Activated T-helper 17 cell treated with anti-CD3 and anti-CD28 coated beads, Interleukin-2, amount 50 U/mL, for 72 hours (primary cell): ENCODE measurements around the gene GPR17. TPM values are rescaled to one million over a fixed set of nuclear protein-coding genes. Genes with fewer than 3 reads are reported as not detected.

Experiments
- ATAC-seq: fragments of 150-1000 bp; cut with Tn5 transposase; replicated peaks from 2 replicates; pipeline ENCODE4 v1.10.0; 2021; ENCODE audit warnings: mild to moderate bottlenecking, moderate library complexity
- H3K27ac Mint-ChIP-seq: one replicate; pipeline ENCODE4 v1.8.0; 2022; ENCODE audit warnings: mixed read lengths
- H3K27me3 Mint-ChIP-seq: one replicate; pipeline ENCODE4 v1.8.0; 2022; ENCODE audit warnings: mixed read lengths
- H3K36me3 Mint-ChIP-seq: one replicate; pipeline ENCODE4 v1.8.0; 2022; ENCODE audit warnings: low read depth, mild to moderate bottlenecking, mixed read lengths
- H3K4me1 Mint-ChIP-seq: one replicate; pipeline ENCODE4 v1.8.0; 2022; ENCODE audit warnings: mixed read lengths
- H3K4me3 Mint-ChIP-seq: one replicate; pipeline ENCODE4 v1.8.0; 2022; ENCODE audit warnings: mild to moderate bottlenecking, mixed read lengths
- H3K9me3 Mint-ChIP-seq: one replicate; pipeline ENCODE4 v1.8.0; 2022; ENCODE audit warnings: mixed read lengths
- total RNA-seq, 2 donors: library from RNA; stranded (reverse); gene quantifications; one replicate each; pipeline ENCODE4 v1.2.3, GENCODE V29; 2022

GPR17 gene
- total RNA-seq, 2 donors from 2014 or later, result not detected

DNA sequence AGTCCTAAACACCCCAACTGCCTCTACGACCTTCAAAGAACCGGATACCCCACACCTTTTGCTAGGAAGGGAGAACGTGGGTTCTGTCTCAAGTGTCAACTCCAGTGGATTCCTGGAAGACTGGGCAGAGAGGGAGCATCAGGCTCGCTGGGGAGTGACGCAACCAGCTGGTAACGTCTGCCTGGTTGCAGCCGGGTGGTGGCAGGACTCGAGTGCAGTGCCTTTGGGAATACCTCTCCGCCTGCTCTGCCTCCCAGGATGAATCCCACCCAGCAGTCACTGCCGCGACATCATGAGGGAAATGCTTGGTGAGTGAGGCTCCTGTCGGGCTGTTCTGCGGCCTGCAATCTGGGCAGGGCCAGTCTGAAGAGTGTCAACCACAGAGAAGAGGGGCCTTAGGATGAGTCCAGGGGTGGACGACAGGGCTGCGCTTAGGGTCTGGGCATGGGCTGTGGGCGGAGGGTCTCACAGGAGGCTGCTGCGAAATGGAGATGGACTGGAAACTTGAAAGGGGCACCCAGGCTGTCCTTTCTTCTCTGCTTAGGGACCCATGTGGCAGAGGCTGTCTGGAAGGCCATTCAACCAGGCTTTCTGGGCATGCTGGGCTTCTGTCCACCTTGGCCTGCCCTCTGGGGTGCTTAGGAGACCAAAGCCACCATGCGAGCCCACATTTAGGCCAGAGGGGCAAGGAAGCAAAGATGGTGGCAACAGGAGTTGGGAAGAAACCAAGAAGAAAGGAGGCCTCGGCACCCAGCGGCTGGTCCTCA lies 12.9 kb downstream of the GPR17 start:
- Mint-ChIP-seq H3K9me3 (no peaks in the 10 kb centered on the region), H3K36me3 (no peaks in the 10 kb centered on the region), H3K27me3 (peaks cover 21% of the 10 kb centered on the region), H3K4me1 (no peaks in the 10 kb centered on the region), H3K27ac (no peak overlapping the region), H3K4me3 (no peak overlapping the region)
- ATAC-seq, result no peak

GRCh38 chr2:127659408-127660290 lies 13.7 kb downstream of the GPR17 start:
- peaks cover 22% of the 10 kb centered on the region for H3K27me3 Mint-ChIP-seq
- no peaks in the 10 kb centered on the region for H3K9me3 Mint-ChIP-seq
- no peak overlapping the region for H3K4me3 Mint-ChIP-seq
- H3K27ac Mint-ChIP-seq, result no peak overlapping the region
- no peak for ATAC-seq
- H3K4me1 Mint-ChIP-seq, result no peaks in the 10 kb centered on the region
- no peaks in the 10 kb centered on the region for H3K36me3 Mint-ChIP-seq

DNA sequence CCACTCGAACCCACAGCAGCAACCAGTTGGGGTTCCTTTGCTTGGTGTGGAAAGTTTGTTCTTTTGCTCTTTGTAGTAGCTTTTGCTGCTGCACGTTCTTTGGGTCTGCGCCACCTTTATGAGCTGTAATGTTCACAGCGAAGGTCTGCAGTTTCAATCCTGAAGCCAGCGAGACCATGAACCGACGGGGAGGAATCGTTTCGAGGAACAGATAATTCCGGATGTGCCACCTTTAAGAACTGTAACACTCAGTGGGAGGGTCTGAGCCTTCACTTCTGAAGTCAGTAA lies 14.3 kb downstream of the GPR17 start:
- H3K27me3 Mint-ChIP-seq, result peaks cover 27% of the 10 kb centered on the region
- H3K36me3 Mint-ChIP-seq, result no peaks in the 10 kb centered on the region
- no peaks in the 10 kb centered on the region for H3K9me3 Mint-ChIP-seq
- H3K27ac Mint-ChIP-seq, result no peak overlapping the region
- no peak overlapping the region for H3K4me3 Mint-ChIP-seq
- no peaks in the 10 kb centered on the region for H3K4me1 Mint-ChIP-seq
- ATAC-seq, result no peak

GRCh38 chr2:127661072-127661649 lies 15.2 kb downstream of the GPR17 start:
- Mint-ChIP-seq H3K4me3 (no peak overlapping the region), H3K9me3 (no peaks in the 10 kb centered on the region)

GRCh38 chr2:127661949-127662510 lies 16.1 kb downstream of the GPR17 start:
- Mint-ChIP-seq H3K4me1 (no peaks in the 10 kb centered on the region), H3K4me3 (no peak overlapping the region), H3K9me3 (no peaks in the 10 kb centered on the region), H3K27ac (no peak overlapping the region), H3K27me3 (peaks cover 39% of the 10 kb centered on the region), H3K36me3 (no peaks in the 10 kb centered on the region)
- no peak for ATAC-seq

More at GRCh38 chr2:127661072-127661649, 15.2 kb downstream of the GPR17 start:
- Mint-ChIP-seq H3K4me1 (no peaks in the 10 kb centered on the region), H3K36me3 (no peaks in the 10 kb centered on the region), H3K27ac (no peak overlapping the region), H3K27me3 (peaks cover 32% of the 10 kb centered on the region)
- no peak for ATAC-seq

DNA sequence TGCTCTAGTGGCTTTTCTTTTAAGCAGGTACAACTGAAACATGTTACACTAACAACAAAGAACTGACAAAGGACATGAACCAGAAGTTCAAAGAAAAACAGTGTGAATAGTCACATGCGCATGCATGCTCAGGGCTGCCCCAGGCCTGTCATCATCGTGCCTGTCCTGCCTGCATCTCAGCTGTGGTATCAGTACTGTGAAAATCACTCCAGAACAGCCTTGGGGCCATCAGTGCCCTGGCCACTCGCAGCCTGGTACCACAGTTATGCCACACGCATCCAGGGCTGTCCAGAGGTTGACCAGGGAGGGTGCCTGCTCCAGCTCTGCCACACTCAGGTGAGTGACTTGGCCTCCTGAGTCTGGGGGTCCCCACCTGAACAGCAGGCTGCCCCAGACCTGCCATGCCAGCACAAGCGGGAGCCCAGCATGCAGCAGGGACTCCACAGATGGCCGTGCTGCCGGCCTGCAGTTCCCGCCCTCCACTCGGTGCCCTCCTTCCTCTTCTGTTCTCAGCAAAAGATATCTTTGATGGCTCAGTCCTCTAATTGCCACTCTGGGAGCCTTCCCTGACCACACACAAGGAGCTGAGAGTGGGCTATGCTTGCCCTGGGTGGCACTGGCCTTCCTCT lies 17.1 kb downstream of the GPR17 start:
- Mint-ChIP-seq H3K4me1 (no peaks in the 10 kb centered on the region), H3K27me3 (peaks cover 42% of the 10 kb centered on the region), H3K36me3 (no peaks in the 10 kb centered on the region), H3K9me3 (no peaks in the 10 kb centered on the region), H3K4me3 (no peak overlapping the region), H3K27ac (no peak overlapping the region)
- ATAC-seq, result no peak

GRCh38 chr2:127663566-127664064 lies 17.7 kb downstream of the GPR17 start:
- ATAC-seq, result no peak

GRCh38 chr2:127664065-127664894 lies 18.3 kb downstream of the GPR17 start:
- Mint-ChIP-seq H3K27me3 (peaks cover 46% of the 10 kb centered on the region), H3K4me1 (no peaks in the 10 kb centered on the region), H3K36me3 (no peaks in the 10 kb centered on the region), H3K27ac (no peak overlapping the region), H3K4me3 (no peak overlapping the region), H3K9me3 (no peaks in the 10 kb centered on the region)
- ATAC-seq, result no peak

More at GRCh38 chr2:127663566-127664064, 17.7 kb downstream of the GPR17 start:
- no peak overlapping the region for H3K27ac Mint-ChIP-seq
- H3K27me3 Mint-ChIP-seq, result peaks cover 42% of the 10 kb centered on the region
- H3K4me3 Mint-ChIP-seq, result no peak overlapping the region
- no peaks in the 10 kb centered on the region for H3K36me3 Mint-ChIP-seq
- H3K4me1 Mint-ChIP-seq, result no peaks in the 10 kb centered on the region
- H3K9me3 Mint-ChIP-seq, result no peaks in the 10 kb centered on the region

DNA sequence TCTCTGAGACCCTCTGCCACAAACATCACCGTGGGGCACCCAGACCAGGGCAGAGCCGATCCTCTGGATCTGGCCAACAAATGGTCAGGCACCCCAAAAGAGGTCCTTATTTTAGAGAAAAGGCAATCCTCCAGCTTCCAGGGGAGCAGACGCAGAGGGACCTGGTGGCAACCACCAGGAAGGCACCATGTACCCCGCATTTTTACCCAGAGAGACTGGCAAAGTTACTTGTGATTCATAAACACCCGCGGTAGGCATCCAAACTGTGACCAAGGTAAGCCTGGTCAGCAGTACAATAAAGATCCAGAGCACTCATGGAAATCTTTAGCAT lies 18.9 kb downstream of the GPR17 start:
- H3K4me3 Mint-ChIP-seq, result no peak overlapping the region
- no peak overlapping the region for H3K27ac Mint-ChIP-seq
- no peaks in the 10 kb centered on the region for H3K9me3 Mint-ChIP-seq
- peaks cover 47% of the 10 kb centered on the region for H3K27me3 Mint-ChIP-seq
- ATAC-seq, result no peak
- H3K36me3 Mint-ChIP-seq, result no peaks in the 10 kb centered on the region
- H3K4me1 Mint-ChIP-seq, result no peaks in the 10 kb centered on the region

DNA sequence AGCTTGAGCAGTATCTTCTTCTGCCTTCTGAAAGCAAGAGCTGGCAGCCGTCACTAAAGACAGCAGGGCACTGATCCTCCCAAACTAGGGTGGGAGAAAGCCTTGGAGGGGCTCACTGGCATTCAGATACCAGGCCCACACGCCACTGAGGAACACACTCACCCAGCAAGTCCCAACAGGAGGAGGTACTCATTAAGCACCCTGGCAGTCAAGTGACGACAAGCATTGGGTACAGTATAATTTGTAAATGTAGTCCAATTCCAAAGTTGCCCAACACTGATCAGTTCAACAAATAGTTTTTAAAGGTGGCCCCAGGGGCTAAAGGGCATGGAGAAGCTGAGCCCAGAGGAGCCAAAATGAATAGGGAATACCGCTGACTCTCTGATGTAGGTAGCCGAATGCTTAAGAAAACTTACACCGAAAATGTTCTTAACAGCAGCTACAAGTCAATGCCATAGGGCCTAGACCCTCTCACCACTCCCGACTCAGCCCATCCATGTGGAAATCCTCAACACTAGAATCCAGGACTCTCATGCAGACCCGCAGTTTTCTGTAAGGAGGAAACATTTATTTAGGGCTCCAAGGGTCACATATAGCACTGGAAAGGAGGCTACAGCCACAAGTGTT lies 19.4 kb downstream of the GPR17 start:
- no peaks in the 10 kb centered on the region for H3K4me1 Mint-ChIP-seq
- H3K4me3 Mint-ChIP-seq, result no peak overlapping the region
- peaks cover 52% of the 10 kb centered on the region for H3K27me3 Mint-ChIP-seq
- no peak overlapping the region for H3K27ac Mint-ChIP-seq
- H3K36me3 Mint-ChIP-seq, result no peaks in the 10 kb centered on the region
- no peak for ATAC-seq
- no peaks in the 10 kb centered on the region for H3K9me3 Mint-ChIP-seq

- no peak for ATAC-seq
- Mint-ChIP-seq H3K9me3 (no peaks in the 10 kb centered on the region), H3K27me3 (peaks cover 48% of the 10 kb centered on the region), H3K36me3 (no peaks in the 10 kb centered on the region), H3K4me3 (no peak overlapping the region), H3K27ac (no peak overlapping the region), H3K4me1 (no peaks in the 10 kb centered on the region)
Observed at GRCh38 chr2:127669056-127669455, 23.1 kb downstream of the GPR17 start.

GRCh38 chr2:127670055-127670956 lies 24.4 kb downstream of the GPR17 start:
- H3K4me1 Mint-ChIP-seq, result no peaks in the 10 kb centered on the region
- H3K27me3 Mint-ChIP-seq, result peaks cover 47% of the 10 kb centered on the region
- no peak overlapping the region for H3K4me3 Mint-ChIP-seq

More at GRCh38 chr2:127670055-127670956, 24.4 kb downstream of the GPR17 start:
- H3K27ac Mint-ChIP-seq, result no peak overlapping the region
- no peaks in the 10 kb centered on the region for H3K9me3 Mint-ChIP-seq
- H3K36me3 Mint-ChIP-seq, result no peaks in the 10 kb centered on the region
- ATAC-seq, result no peak
